Measurements from ENCODE around the gene MAP6D1. TPM values are rescaled to one million over a fixed set of nuclear protein-coding genes. Genes with fewer than 3 reads are reported as not detected.

MAP6D1 gene
- total RNA-seq, 1 donor from 2014 or later = 3.2 TPM

DNA sequence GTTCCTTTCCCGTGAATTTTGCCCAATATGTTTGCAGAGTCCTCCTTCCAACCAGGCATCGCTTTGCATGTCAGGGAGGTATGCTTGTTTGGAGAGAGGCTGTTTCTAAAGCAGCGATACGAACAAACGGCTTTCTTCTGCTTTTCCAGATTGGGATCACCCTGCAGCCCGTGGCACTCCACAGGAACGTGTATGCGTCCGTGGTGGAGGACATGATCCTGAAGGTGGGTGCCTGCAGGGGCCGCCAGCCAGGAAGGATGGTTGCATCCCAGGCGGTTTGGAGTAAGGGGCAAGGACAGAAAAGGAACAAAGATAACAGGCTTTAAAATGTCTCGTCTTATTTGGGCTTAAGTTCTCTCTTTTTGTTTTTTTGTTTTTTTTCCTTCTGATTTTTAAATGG, 17.5 kb downstream of the MAP6D1 start:
- Mint-ChIP-seq H3K4me1 (ENCODE audit: unreplicated experiment) (peaks cover 2% of the 10 kb centered on the region), H3K4me3 (no peak overlapping the region), H3K9me3 (no peaks in the 10 kb centered on the region), H3K27ac (no peak overlapping the region), H3K27me3 (no peaks in the 10 kb centered on the region), H3K36me3 (peaks cover 40% of the 10 kb centered on the region)
- TF ChIP-seq, protein P1, sequence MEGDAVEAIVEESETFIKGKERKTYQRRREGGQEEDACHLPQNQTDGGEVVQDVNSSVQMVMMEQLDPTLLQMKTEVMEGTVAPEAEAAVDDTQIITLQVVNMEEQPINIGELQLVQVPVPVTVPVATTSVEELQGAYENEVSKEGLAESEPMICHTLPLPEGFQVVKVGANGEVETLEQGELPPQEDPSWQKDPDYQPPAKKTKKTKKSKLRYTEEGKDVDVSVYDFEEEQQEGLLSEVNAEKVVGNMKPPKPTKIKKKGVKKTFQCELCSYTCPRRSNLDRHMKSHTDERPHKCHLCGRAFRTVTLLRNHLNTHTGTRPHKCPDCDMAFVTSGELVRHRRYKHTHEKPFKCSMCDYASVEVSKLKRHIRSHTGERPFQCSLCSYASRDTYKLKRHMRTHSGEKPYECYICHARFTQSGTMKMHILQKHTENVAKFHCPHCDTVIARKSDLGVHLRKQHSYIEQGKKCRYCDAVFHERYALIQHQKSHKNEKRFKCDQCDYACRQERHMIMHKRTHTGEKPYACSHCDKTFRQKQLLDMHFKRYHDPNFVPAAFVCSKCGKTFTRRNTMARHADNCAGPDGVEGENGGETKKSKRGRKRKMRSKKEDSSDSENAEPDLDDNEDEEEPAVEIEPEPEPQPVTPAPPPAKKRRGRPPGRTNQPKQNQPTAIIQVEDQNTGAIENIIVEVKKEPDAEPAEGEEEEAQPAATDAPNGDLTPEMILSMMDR (conservative IDR thresholded peaks at IDR 0.05) = no peak
- no peak for DNase-seq (ENCODE audit: extremely low spot score, unreplicated experiment)

DNA sequence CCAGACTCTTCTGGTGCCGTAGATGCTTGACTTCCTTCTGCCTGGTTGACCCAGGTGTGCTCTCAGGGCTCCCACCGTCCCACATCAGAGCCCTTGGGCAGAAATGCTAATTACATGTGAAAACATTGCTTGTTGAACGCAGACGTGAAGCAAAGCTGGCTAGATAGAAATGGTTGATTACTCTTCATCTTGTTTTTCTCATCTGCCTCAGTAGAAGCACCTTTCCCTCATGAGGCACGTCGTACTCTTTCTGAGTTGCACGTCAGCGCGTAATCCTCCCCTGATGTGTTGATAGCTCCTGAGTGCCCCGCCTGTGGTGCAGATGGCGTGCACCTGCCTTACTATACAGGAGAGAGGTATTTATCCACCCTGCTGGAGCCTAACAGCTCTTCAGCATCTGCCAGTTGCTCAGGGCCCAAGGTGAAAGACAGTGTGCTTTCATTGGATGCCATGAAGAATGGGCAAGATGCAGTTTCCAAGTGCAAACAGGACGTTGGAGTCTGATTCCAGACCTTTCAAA, 18.1 kb downstream of the MAP6D1 start:
- H3K4me3 Mint-ChIP-seq = no peak overlapping the region
- H3K27ac Mint-ChIP-seq = no peak overlapping the region
- DNase-seq (ENCODE audit: extremely low spot score, unreplicated experiment) = no peak
- no peaks in the 10 kb centered on the region for H3K27me3 Mint-ChIP-seq
- H3K36me3 Mint-ChIP-seq = peaks cover 38% of the 10 kb centered on the region
- H3K9me3 Mint-ChIP-seq = no peaks in the 10 kb centered on the region
- TF ChIP-seq, protein P1 (conservative IDR thresholded peaks at IDR 0.05) = no peak
- H3K4me1 Mint-ChIP-seq (ENCODE audit: unreplicated experiment) = no peaks in the 10 kb centered on the region

DNA sequence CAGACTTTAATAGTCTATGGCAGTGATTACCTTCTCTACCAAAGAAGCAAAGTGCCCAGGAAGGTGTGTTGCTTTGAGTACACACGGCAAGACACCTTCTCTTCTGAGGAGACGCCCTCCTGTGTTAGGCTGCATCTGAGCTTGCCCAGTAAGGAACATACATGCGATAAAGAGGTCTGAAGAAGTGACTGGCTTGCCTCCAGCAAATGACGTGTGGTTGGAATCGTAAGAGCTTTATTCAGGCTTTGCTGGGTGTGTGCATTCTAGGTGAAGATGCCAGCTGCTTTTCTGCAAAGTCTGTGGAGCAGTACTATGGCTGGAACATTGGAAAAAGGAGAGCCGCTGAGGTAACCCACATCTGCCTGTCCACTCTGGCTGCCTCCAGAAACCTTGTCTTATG, 22.4 kb downstream of the MAP6D1 start:
- Mint-ChIP-seq H3K4me1 (ENCODE audit: unreplicated experiment) (no peaks in the 10 kb centered on the region), H3K27ac (no peak overlapping the region), H3K9me3 (no peaks in the 10 kb centered on the region), H3K36me3 (peaks cover 43% of the 10 kb centered on the region), H3K4me3 (no peak overlapping the region), H3K27me3 (no peaks in the 10 kb centered on the region)
- DNase-seq (ENCODE audit: extremely low spot score, unreplicated experiment) = no peak
- TF ChIP-seq, protein P1 (conservative IDR thresholded peaks at IDR 0.05) = no peak

DNA sequence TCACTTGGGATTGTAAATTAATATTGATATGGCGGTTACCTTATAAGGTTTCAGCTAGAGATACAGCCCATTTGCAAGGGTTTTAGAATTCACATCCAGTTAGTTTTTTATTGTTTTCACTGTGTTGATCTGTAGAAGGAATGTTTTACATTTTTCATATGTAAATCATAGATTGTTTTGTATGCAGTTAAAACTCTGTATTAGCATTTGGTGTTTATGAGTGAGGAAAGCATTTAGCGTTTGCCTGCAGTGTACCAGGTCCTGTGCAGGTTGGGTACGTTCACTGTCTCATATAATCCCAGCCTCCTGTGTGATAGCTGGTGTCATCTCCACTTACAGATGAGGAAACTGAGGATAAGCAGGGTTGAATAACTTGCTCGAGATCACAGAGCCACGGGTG, 23.8 kb downstream of the MAP6D1 start:
- H3K4me1 Mint-ChIP-seq (ENCODE audit: unreplicated experiment) = no peaks in the 10 kb centered on the region
- DNase-seq (ENCODE audit: extremely low spot score, unreplicated experiment) = no peak
- no peak overlapping the region for H3K4me3 Mint-ChIP-seq
- H3K27ac Mint-ChIP-seq = no peak overlapping the region
- no peaks in the 10 kb centered on the region for H3K27me3 Mint-ChIP-seq
- peaks cover 33% of the 10 kb centered on the region for H3K36me3 Mint-ChIP-seq
- TF ChIP-seq, protein P1 (conservative IDR thresholded peaks at IDR 0.05) = no peak
- no peaks in the 10 kb centered on the region for H3K9me3 Mint-ChIP-seq

DNA sequence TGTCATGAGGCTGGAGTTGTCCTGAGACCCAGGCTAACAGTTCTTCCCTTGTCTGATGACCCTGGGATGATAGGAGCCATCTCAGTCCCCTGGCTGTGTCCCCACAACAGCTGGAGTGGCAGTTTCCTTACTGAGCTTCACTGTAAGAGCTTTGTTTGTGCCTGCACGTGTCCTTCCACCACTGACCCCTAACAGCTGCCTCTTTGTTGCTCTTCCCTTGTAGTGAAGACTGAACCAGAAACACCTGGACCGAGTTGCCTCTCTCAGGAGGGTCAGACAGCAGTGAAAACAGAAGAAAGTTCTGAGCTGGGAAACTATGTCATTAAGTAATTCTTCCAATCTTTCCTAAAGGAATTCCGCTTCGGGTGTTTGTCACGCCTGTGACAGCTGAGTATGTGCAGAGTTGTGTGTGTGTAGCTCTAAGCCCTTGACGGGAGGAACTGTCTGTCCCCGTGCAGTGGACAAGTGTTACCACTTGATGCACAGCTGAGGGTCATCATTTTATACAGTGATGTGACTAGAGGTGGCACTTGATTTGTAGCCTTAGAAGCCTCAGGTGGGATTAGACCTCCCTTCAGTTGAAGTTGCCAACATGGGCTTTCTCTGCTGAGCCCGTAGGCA, 25.0 kb downstream of the MAP6D1 start:
- Mint-ChIP-seq H3K9me3 (no peaks in the 10 kb centered on the region), H3K4me3 (no peak overlapping the region), H3K36me3 (peaks cover 34% of the 10 kb centered on the region), H3K4me1 (ENCODE audit: unreplicated experiment) (no peaks in the 10 kb centered on the region), H3K27ac (peak overlapping the region; percentile 53), H3K27me3 (no peaks in the 10 kb centered on the region)
- no peak for DNase-seq (ENCODE audit: extremely low spot score, unreplicated experiment)
- TF ChIP-seq, protein P1 (conservative IDR thresholded peaks at IDR 0.05) = no peak

All from type B pancreatic cell (in vitro differentiated cells).